ENCODE data around the gene IGSF8. TPM values are rescaled to one million over a fixed set of nuclear protein-coding genes. Genes with fewer than 3 reads are reported as not detected.

Gene IGSF8
- total and polyA plus RNA-seq, 8 donors = 27.5 to 38.3 (median 31.7) TPM

- TF ChIP-seq CTCF (IDR thresholded peaks at IDR 0.05) = no peak
- Histone ChIP-seq H3K4me3 (no peak overlapping the region), H3K27me3 (peaks cover 0 to 8% of the 10 kb centered on the region in 2 donors), H3K36me3 (no peaks in the 10 kb centered on the region), H3K27ac (no peak overlapping the region), H3K4me1 (peaks cover 0 to 5% of the 10 kb centered on the region in 2 donors), H3K9me3 (no peaks in the 10 kb centered on the region)
- ATAC-seq (peak; percentile 59), DNase-seq (peak in 1 of 4 donors; percentile 23)
- intact Hi-C loops (cut with DNase I) = no loop called here
Observed at GRCh38 chr1:160143695-160144094, 45.3 kb upstream of the IGSF8 start.

- H3K27me3 ChIP-seq = peaks cover 0 to 8% of the 10 kb centered on the region in 2 donors
- H3K36me3 ChIP-seq = no peaks in the 10 kb centered on the region
- peak in 1 of 4 donors; percentile 9 for DNase-seq
- peaks cover 0 to 5% of the 10 kb centered on the region in 2 donors for H3K4me1 ChIP-seq
- H3K27ac ChIP-seq = no peak overlapping the region
- no peak for ATAC-seq
- no peaks in the 10 kb centered on the region for H3K9me3 ChIP-seq
- intact Hi-C loops (cut with DNase I) = no loop called here
- no peak for TF ChIP-seq CTCF (IDR thresholded peaks at IDR 0.05)
- no peak overlapping the region for H3K4me3 ChIP-seq
Observed at GRCh38 chr1:160139840-160140239, 41.4 kb upstream of the IGSF8 start.

- intact Hi-C loops (cut with DNase I) = no loop called here
- no peak overlapping the region for H3K27ac ChIP-seq
- TF ChIP-seq CTCF (IDR thresholded peaks at IDR 0.05) = no peak
- no peaks in the 10 kb centered on the region for H3K36me3 ChIP-seq
- ATAC-seq (no peak), DNase-seq (peak in 1 of 4 donors; percentile 4)
- no peaks in the 10 kb centered on the region for H3K9me3 ChIP-seq
- peaks cover 0 to 8% of the 10 kb centered on the region in 2 donors for H3K27me3 ChIP-seq
- no peak overlapping the region for H3K4me3 ChIP-seq
- no peaks in the 10 kb centered on the region for H3K4me1 ChIP-seq
Observed at GRCh38 chr1:160137216-160137862, 38.9 kb upstream of the IGSF8 start.

- TF ChIP-seq CTCF (IDR thresholded peaks at IDR 0.05) = no peak
- Histone ChIP-seq H3K27ac (no peak overlapping the region), H3K4me1 (no peaks in the 10 kb centered on the region), H3K9me3 (no peaks in the 10 kb centered on the region), H3K36me3 (no peaks in the 10 kb centered on the region), H3K4me3 (no peak overlapping the region), H3K27me3 (peaks cover 0 to 8% of the 10 kb centered on the region in 2 donors)
- DNase-seq (peak in 1 of 4 donors; percentile 30), ATAC-seq (no peak)
- intact Hi-C loops (cut with DNase I) = no loop called here
Observed at GRCh38 chr1:160136926-160137200, 38.4 kb upstream of the IGSF8 start.

GRCh38 chr1:160136121-160136925 is 37.9 kb upstream of the IGSF8 start:
- intact Hi-C loops (cut with DNase I) = no loop called here
- ATAC-seq = no peak

More at GRCh38 chr1:160136121-160136925, 37.9 kb upstream of the IGSF8 start:
- peaks cover 0 to 8% of the 10 kb centered on the region in 2 donors for H3K27me3 ChIP-seq
- H3K4me1 ChIP-seq = no peaks in the 10 kb centered on the region
- H3K36me3 ChIP-seq = no peaks in the 10 kb centered on the region
- DNase-seq = peak in 1 of 4 donors; percentile 21
- TF ChIP-seq CTCF (IDR thresholded peaks at IDR 0.05) = no peak
- no peaks in the 10 kb centered on the region for H3K9me3 ChIP-seq
- no peak overlapping the region for H3K27ac ChIP-seq
- H3K4me3 ChIP-seq = no peak overlapping the region

Data from left lung (tissue), 10 donors.